ENCODE measurements around the gene DMC1.

DMC1 gene

DNA sequence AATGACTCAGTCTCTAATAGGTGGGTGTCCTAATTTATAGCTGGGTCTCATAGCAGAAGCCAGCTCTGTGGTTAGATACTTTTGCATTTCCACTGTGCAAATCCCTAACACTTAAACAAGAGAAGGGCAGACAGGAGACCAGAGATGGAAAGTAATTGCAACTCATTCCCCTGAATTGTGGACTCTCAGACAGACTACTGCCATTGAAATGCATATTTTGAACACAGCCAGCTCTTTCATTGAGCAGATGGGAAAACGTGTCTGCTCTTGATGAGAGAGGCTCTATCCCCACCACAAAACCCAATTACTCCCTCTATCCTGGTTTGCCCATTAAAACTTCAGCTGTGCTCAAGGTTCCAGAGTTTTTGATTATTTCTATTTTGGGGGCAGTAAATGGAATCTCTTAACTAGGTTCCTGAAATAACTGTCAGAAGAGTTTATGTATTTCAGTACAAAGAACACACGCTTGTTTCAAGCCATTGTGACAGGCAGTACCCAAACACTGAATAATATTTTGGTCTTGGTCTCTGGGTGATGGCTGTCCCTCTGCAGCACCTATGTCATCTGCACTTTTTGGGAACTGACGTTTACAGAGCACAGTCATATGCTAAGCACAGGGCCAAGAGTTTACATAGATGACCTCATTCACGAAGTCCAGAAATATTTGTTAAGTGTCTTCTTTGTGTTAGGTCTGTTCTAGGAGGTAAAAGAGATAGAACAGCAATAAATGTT is 44.5 kb upstream of the DMC1 start:
- H2AK5ac ChIP-seq (ENCODE audit: low read length, severe bottlenecking) = no peak overlapping the region
- no peak overlapping the region for H4K8ac ChIP-seq (ENCODE audit: low read length)
- peak; percentile 32 for DNase-seq
- H3K36me3 ChIP-seq (ENCODE audit: control insufficient read depth in 1 of 2, insufficient read depth in 2 of 2, low read depth in 1 of 2, low read length in 2 of 2) = peaks cover 23 to 33% of the 10 kb centered on the region in 2 experiments
- no peaks in the 10 kb centered on the region for H3K27me3 ChIP-seq (ENCODE audit: control insufficient read depth in 1 of 2, insufficient read depth in 1 of 2, low read length in 2 of 2)
- peaks cover 7% of the 10 kb centered on the region for H3K9me3 ChIP-seq (ENCODE audit: control insufficient read depth, low read length)
- H2AFZ ChIP-seq (ENCODE audit: low read depth, low read length) = no peak overlapping the region
- H3K79me1 ChIP-seq (replicated peaks; ENCODE audit: low read length, poor library complexity, severe bottlenecking) = no peaks in the 10 kb centered on the region
- H2BK15ac ChIP-seq (ENCODE audit: low read depth, poor library complexity, severe bottlenecking) = no peak overlapping the region
- 70% methylated on average over 3 of the region's 4 CpGs for WGBS
- no peak overlapping the region for H3K9ac ChIP-seq (ENCODE audit: low read length)
- no peak overlapping the region for H3K27ac ChIP-seq (ENCODE audit: low read length, poor library complexity, severe bottlenecking)
- no peak overlapping the region for H3K14ac ChIP-seq (ENCODE audit: low read length in 2 of 2)
- H3K18ac ChIP-seq (ENCODE audit: low read depth in 1 of 2, low read length in 2 of 2) = no peak overlapping the region
- H3K4me2 ChIP-seq (ENCODE audit: low read length, poor library complexity, severe bottlenecking) = no peak overlapping the region
- no peak overlapping the region for H2BK5ac ChIP-seq (ENCODE audit: low read depth, low read length, poor library complexity, severe bottlenecking)
- no peak overlapping the region for H3K4me3 ChIP-seq (ENCODE audit: insufficient read depth in 1 of 2, low read depth in 1 of 2, low read length in 2 of 2)
- H2BK120ac ChIP-seq (ENCODE audit: low read depth, low read length) = no peak overlapping the region
- H3K23ac ChIP-seq (ENCODE audit: low read length in 2 of 2) = no peak overlapping the region
- peaks cover 4% of the 10 kb centered on the region for H3K4me1 ChIP-seq (ENCODE audit: control insufficient read depth, insufficient read depth, low read depth, low read length)
- no peak overlapping the region for H3K4ac ChIP-seq (ENCODE audit: low read depth in 1 of 2, low read length in 2 of 2)
- no peak overlapping the region for H2BK12ac ChIP-seq (ENCODE audit: low read length in 2 of 2)
- no peak overlapping the region for H4K91ac ChIP-seq (ENCODE audit: low read length)

GRCh38 chr22:38613588-38613987 is 43.6 kb upstream of the DMC1 start:
- H3K23ac ChIP-seq (ENCODE audit: low read length in 2 of 2) = no peak overlapping the region

GRCh38 chr22:38612217-38613006 is 42.4 kb upstream of the DMC1 start:
- H3K14ac ChIP-seq (ENCODE audit: low read length in 2 of 2) = no peak overlapping the region
- H3K27me3 ChIP-seq (ENCODE audit: control insufficient read depth in 1 of 2, insufficient read depth in 1 of 2, low read length in 2 of 2) = no peaks in the 10 kb centered on the region
- WGBS = 98% methylated on average over 5 of the region's 5 CpGs
- H2AFZ ChIP-seq (ENCODE audit: low read depth, low read length) = no peak overlapping the region
- H3K27ac ChIP-seq (ENCODE audit: low read length, poor library complexity, severe bottlenecking) = no peak overlapping the region
- no peak overlapping the region for H3K9ac ChIP-seq (ENCODE audit: low read length)
- H3K4me3 ChIP-seq (ENCODE audit: insufficient read depth in 1 of 2, low read depth in 1 of 2, low read length in 2 of 2) = no peak overlapping the region
- no peak overlapping the region for H2BK120ac ChIP-seq (ENCODE audit: low read depth, low read length)
- H2BK15ac ChIP-seq (ENCODE audit: low read depth, poor library complexity, severe bottlenecking) = no peak overlapping the region
- no peak overlapping the region for H3K4ac ChIP-seq (ENCODE audit: low read depth in 1 of 2, low read length in 2 of 2)
- DNase-seq = no peak
- H4K8ac ChIP-seq (ENCODE audit: low read length) = no peak overlapping the region
- no peak overlapping the region for H2BK12ac ChIP-seq (ENCODE audit: low read length in 2 of 2)
- no peaks in the 10 kb centered on the region for H3K9me3 ChIP-seq (ENCODE audit: control insufficient read depth, low read length)
- H3K36me3 ChIP-seq (ENCODE audit: control insufficient read depth in 1 of 2, insufficient read depth in 2 of 2, low read depth in 1 of 2, low read length in 2 of 2) = peaks cover 6 to 23% of the 10 kb centered on the region in 2 experiments
- no peak overlapping the region for H3K18ac ChIP-seq (ENCODE audit: low read depth in 1 of 2, low read length in 2 of 2)
- H3K23ac ChIP-seq (ENCODE audit: low read length in 2 of 2) = no peak overlapping the region
- no peak overlapping the region for H2BK5ac ChIP-seq (ENCODE audit: low read depth, low read length, poor library complexity, severe bottlenecking)
- H3K4me1 ChIP-seq (ENCODE audit: control insufficient read depth, insufficient read depth, low read depth, low read length) = peaks cover 4% of the 10 kb centered on the region
- H3K79me1 ChIP-seq (replicated peaks; ENCODE audit: low read length, poor library complexity, severe bottlenecking) = no peaks in the 10 kb centered on the region
- H4K91ac ChIP-seq (ENCODE audit: low read length) = no peak overlapping the region
- H2AK5ac ChIP-seq (ENCODE audit: low read length, severe bottlenecking) = no peak overlapping the region
- H3K4me2 ChIP-seq (ENCODE audit: low read length, poor library complexity, severe bottlenecking) = no peak overlapping the region

More at GRCh38 chr22:38613588-38613987, 43.6 kb upstream of the DMC1 start:
- H3K4ac ChIP-seq (ENCODE audit: low read depth in 1 of 2, low read length in 2 of 2) = no peak overlapping the region
- H3K27ac ChIP-seq (ENCODE audit: low read length, poor library complexity, severe bottlenecking) = no peak overlapping the region
- no peak overlapping the region for H2BK120ac ChIP-seq (ENCODE audit: low read depth, low read length)
- peaks cover 4% of the 10 kb centered on the region for H3K4me1 ChIP-seq (ENCODE audit: control insufficient read depth, insufficient read depth, low read depth, low read length)
- no peak overlapping the region for H4K8ac ChIP-seq (ENCODE audit: low read length)
- H2AK5ac ChIP-seq (ENCODE audit: low read length, severe bottlenecking) = no peak overlapping the region
- no peak overlapping the region for H3K18ac ChIP-seq (ENCODE audit: low read depth in 1 of 2, low read length in 2 of 2)
- H4K91ac ChIP-seq (ENCODE audit: low read length) = no peak overlapping the region
- 97% methylated on average over 4 of the region's 4 CpGs for WGBS
- H2BK5ac ChIP-seq (ENCODE audit: low read depth, low read length, poor library complexity, severe bottlenecking) = no peak overlapping the region
- DNase-seq = no peak
- H2AFZ ChIP-seq (ENCODE audit: low read depth, low read length) = no peak overlapping the region
- no peak overlapping the region for H2BK12ac ChIP-seq (ENCODE audit: low read length in 2 of 2)
- H3K4me2 ChIP-seq (ENCODE audit: low read length, poor library complexity, severe bottlenecking) = no peak overlapping the region
- H3K9me3 ChIP-seq (ENCODE audit: control insufficient read depth, low read length) = peaks cover 6% of the 10 kb centered on the region
- no peaks in the 10 kb centered on the region for H3K27me3 ChIP-seq (ENCODE audit: control insufficient read depth in 1 of 2, insufficient read depth in 1 of 2, low read length in 2 of 2)
- H3K14ac ChIP-seq (ENCODE audit: low read length in 2 of 2) = no peak overlapping the region
- H2BK15ac ChIP-seq (ENCODE audit: low read depth, poor library complexity, severe bottlenecking) = no peak overlapping the region
- peaks cover 17 to 26% of the 10 kb centered on the region in 2 experiments for H3K36me3 ChIP-seq (ENCODE audit: control insufficient read depth in 1 of 2, insufficient read depth in 2 of 2, low read depth in 1 of 2, low read length in 2 of 2)
- H3K9ac ChIP-seq (ENCODE audit: low read length) = no peak overlapping the region
- no peak overlapping the region for H3K4me3 ChIP-seq (ENCODE audit: insufficient read depth in 1 of 2, low read depth in 1 of 2, low read length in 2 of 2)
- no peaks in the 10 kb centered on the region for H3K79me1 ChIP-seq (replicated peaks; ENCODE audit: low read length, poor library complexity, severe bottlenecking)

GRCh38 chr22:38611559-38611958 is 41.6 kb upstream of the DMC1 start:
- no peak overlapping the region for H3K18ac ChIP-seq (ENCODE audit: low read depth in 1 of 2, low read length in 2 of 2)
- H2BK12ac ChIP-seq (ENCODE audit: low read length in 2 of 2) = no peak overlapping the region
- no peak overlapping the region for H3K4ac ChIP-seq (ENCODE audit: low read depth in 1 of 2, low read length in 2 of 2)
- H3K4me2 ChIP-seq (ENCODE audit: low read length, poor library complexity, severe bottlenecking) = no peak overlapping the region
- no peak overlapping the region for H3K9ac ChIP-seq (ENCODE audit: low read length)
- no peak overlapping the region for H3K27ac ChIP-seq (ENCODE audit: low read length, poor library complexity, severe bottlenecking)
- H3K27me3 ChIP-seq (ENCODE audit: control insufficient read depth in 1 of 2, insufficient read depth in 1 of 2, low read length in 2 of 2) = no peaks in the 10 kb centered on the region
- DNase-seq = no peak
- peaks cover 5 to 16% of the 10 kb centered on the region in 2 experiments for H3K36me3 ChIP-seq (ENCODE audit: control insufficient read depth in 1 of 2, insufficient read depth in 2 of 2, low read depth in 1 of 2, low read length in 2 of 2)
- H2BK5ac ChIP-seq (ENCODE audit: low read depth, low read length, poor library complexity, severe bottlenecking) = no peak overlapping the region
- WGBS = 98% methylated on average over 5 of the region's 5 CpGs
- no peak overlapping the region for H3K4me3 ChIP-seq (ENCODE audit: insufficient read depth in 1 of 2, low read depth in 1 of 2, low read length in 2 of 2)
- H3K9me3 ChIP-seq (ENCODE audit: control insufficient read depth, low read length) = no peaks in the 10 kb centered on the region
- no peak overlapping the region for H4K91ac ChIP-seq (ENCODE audit: low read length)
- H3K14ac ChIP-seq (ENCODE audit: low read length in 2 of 2) = no peak overlapping the region
- no peak overlapping the region for H3K23ac ChIP-seq (ENCODE audit: low read length in 2 of 2)
- H3K79me1 ChIP-seq (replicated peaks; ENCODE audit: low read length, poor library complexity, severe bottlenecking) = no peaks in the 10 kb centered on the region
- H3K4me1 ChIP-seq (ENCODE audit: control insufficient read depth, insufficient read depth, low read depth, low read length) = peaks cover 4% of the 10 kb centered on the region
- H4K8ac ChIP-seq (ENCODE audit: low read length) = no peak overlapping the region
- H2BK120ac ChIP-seq (ENCODE audit: low read depth, low read length) = no peak overlapping the region
- H2AFZ ChIP-seq (ENCODE audit: low read depth, low read length) = no peak overlapping the region
- no peak overlapping the region for H2AK5ac ChIP-seq (ENCODE audit: low read length, severe bottlenecking)
- H2BK15ac ChIP-seq (ENCODE audit: low read depth, poor library complexity, severe bottlenecking) = no peak overlapping the region
